GM18868 (cell line): Measurements from ENCODE around the gene TRMU.
A peak's percentile ranks its signal among the peaks of the same experiment; 100 is the strongest.

ENCODE experiments used
- ATAC-seq: cut with Tn5 transposase; IDR thresholded peaks from one replicate; pipeline ENCODE4 v1.9.1; 2021; ENCODE audit warnings: mild to moderate bottlenecking, moderate library complexity; ENCODE audit not compliant: unreplicated experiment

TRMU gene, protein sequence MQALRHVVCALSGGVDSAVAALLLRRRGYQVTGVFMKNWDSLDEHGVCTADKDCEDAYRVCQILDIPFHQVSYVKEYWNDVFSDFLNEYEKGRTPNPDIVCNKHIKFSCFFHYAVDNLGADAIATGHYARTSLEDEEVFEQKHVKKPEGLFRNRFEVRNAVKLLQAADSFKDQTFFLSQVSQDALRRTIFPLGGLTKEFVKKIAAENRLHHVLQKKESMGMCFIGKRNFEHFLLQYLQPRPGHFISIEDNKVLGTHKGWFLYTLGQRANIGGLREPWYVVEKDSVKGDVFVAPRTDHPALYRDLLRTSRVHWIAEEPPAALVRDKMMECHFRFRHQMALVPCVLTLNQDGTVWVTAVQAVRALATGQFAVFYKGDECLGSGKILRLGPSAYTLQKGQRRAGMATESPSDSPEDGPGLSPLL

DNA sequence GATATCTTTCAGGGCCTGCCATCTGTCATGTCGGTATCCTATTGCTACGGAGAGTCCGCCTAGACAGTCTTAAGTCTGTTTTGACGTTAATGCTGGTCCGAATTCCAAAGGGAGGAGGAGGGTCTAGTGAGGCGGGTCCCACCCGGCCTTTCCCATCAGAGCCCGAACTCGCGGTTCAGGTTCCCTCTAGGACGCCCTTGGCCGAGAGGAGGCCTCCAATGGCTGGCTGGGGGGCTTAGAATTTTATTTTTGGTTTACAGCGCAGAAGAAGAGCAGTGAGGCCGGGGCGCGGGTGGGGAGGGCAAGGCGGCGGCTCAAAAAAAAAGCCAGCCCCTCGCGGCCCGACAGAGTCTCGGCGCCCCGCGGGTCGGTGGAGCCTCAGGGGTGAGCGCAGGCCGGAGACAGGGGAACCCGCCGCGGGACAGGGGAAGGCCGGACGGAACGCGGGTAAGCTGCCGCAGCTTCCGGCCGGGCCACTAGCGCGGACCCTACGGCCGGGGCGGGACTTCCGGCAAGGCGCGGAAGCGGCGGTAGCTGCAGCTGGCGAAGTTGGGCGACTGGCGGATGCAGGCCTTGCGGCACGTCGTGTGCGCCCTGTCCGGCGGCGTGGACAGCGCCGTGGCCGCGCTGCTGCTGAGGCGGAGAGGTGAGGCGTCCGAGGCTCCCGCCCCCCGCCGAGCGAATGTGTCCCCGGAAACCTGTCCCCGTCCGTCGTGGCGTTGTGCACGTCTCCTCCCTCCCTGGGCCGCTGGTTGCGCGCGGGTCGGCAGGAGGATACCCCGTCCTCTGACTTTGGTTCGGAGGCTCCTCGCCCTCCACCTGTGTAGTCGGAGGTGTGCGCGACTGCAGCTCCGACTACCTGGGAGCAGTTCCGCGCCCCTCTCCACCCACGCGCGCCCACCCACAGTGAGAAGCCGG lies at the start of gene TRMU:
TRMU (plus strand) TSS at position 514 of the 918 bp plus-strand sequence; CDS start at position 565, 51 bp downstream.
- peak; percentile 85 for ATAC-seq

DNA sequence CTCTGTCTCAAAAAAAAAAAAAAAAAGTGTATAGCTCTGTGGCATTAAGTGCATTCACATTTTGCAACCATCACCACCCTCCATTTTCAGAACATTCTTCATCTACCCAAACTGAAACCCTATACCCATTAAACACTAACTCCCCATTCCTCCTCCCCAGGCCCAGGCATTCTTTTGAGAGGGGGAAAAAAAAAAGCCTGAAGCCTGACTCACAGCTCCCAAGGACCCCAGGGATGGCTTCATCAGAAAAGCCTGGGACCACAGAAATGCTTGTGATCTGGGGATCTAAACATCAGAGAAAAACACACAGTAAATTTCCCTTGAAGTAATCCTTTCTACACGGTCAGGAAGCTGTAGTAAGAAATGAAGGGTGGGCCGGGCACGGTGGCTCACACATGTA lies 49.5 kb upstream of the TRMU start:
- no peak for ATAC-seq

DNA sequence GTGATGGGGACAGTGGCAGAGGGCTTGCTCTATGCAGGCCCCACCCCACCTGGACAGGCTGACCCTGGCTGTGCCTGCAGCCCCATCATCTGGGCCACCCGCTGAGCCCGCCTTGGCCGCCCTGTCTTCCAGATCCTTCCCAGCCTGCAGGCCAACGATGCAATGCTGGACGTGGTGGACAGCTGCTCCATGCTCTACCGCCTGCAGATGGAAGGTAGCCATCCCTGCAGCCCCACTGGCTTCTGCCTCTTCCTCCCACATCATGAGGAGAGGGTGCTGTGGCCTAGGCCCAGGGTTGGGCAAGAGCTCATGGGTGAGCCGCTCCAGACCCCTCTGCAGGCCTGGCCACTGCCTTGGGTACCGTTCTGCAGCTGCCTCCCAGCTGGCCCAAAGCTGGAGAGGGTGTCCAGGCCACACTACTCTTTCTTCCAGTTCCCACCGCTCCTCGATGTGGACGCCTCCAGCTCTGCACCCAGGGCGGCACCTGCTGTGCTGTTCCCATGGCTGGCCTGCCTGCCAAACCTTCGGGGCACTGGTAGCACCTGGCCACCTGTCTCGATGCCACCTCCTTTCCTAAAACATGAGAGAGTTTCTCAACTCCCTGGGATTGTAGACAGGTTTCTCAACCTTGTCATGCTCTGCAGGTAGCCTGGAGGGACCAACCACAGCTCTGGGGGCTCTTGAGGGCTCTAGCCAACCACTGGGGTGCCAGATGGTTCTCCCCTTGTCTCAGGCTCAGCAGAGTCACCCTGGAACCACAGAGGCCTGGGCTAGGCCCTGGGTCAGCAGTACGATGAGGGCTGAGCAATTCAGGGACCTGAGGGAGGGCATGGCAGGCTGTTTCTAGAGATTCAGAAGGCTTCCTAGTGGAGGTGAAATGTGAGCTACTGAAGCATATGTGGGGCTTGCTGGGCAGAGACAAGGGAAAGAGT lies 48.3 kb upstream of the TRMU start:
- ATAC-seq: no peak

DNA sequence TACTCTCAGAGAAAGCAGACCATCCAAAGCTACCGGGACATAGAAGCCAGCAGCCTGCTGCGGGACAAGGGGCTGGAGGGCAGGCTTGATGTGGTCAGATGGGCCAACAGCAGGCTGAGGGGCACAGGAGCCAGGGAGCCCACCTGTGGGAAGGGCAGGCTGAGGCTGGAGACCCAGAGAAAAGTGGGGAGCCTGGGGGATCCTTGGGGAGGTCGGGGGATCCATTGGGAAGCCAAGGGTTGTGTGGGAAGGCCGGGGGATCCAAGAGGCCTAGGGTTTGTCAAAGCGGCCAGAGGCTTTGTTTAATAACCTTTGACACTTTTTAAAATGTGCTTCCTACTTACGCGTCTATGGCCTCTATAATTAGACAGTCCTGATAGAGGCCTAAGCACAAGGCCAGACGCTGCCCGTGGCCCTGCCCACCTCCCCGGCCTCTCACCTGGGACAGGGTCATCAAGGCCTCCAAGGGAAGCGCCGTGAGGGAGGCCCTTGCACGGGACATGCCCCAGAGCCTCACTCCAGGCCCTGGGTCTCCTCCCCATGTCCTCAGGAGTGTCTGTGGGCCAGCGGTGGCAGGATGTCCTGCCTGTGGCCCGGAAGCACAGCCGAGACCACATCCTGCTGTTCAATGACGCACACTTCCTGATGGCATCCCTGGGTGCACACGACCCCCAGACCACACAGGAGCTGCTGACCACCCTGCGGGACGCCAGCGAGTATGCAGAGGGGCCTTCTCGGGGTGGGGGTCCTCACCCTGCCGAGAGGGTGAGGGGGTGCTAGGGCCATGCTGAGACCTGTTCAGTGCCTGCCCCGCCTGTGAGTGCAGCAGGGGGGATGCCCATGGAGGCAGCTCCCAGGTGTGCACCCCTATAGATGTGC lies 47.4 kb upstream of the TRMU start:
- ATAC-seq: no peak

DNA sequence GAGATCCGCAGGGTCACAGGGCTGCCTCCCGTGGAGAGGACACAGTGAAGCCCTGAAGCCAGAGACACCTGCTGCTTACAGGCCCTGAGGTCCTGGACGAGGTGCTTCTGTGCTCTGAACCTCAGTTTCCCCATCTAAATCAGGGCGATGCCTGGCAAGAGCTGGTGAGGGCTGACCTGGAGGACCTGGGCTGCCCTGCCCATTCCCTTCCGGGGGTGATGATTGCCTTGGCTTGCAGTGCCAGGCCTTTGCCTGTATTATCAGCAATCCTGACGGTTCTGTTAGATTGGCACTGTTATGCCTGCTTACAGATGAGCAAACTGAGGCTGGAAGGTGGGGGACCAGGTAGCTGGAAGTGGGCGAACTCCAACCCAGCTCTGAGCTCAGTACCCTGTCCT lies 46.7 kb upstream of the TRMU start:
- ATAC-seq: no peak

DNA sequence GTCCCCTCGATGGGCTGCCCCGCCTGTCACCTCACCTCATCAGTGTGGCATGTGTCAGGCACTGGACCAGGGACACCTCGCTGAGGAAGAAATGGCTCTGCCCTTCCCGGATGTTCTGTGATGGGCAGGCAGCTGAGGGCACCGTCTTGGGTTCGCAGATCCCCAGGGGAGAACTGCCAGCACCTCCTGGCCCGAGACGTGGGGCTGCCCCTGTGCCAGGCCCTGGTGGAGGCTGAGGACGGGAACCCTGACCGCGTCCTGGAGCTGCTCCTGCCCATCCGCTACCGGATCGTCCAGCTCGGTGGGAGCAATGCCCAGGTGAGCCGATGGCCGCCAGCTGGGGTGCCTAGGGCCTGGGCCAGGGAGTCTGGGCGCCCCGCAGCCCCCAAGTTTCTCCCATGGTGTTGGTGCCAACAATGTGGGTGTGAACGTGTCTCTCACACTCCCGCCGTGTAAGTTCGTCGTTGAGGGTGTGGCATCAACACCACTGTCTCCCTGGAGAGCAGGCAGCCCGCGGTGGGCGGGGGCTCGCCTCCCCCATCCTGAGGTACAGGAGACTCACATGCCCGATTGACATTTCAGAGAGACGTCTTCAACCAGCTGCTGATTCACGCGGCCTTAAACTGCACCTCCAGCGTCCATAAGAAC lies 46.1 kb upstream of the TRMU start:
- no peak for ATAC-seq

DNA sequence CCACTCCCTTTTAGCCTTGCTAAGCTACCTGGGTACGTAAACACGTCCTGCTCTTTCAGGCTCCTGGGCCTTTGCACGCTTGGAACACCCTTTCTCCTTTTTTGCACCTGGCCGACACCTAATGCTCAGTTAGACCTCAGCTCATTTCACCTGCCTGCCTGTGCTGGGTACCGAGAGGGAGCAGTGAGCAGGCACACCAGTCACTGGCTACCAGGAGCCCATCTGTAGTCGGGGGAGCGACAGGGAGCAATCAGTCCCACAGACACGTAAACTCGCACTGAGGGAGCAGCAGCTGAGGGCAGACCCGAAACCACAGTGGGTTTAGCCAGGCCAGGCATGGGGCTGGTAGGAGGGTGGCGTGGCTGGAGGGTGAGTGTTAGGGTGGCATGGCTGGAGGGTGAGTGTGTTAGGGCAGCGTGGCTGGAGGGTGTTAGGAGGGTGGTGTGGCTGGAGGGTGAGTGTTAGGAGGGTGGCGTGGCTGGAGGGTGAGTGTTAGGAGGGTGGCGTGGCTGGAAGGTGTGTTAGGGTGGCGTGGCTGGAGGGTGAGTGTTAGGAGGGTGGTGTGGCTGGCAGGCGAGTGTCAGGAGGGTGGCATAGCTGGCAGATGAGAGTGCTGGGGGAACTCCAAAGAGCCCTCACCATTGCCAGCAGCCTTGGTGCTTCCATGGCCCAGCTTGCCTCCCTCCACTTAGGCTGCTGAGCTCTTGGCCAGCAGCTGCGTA lies 45.2 kb upstream of the TRMU start:
- no peak for ATAC-seq

DNA sequence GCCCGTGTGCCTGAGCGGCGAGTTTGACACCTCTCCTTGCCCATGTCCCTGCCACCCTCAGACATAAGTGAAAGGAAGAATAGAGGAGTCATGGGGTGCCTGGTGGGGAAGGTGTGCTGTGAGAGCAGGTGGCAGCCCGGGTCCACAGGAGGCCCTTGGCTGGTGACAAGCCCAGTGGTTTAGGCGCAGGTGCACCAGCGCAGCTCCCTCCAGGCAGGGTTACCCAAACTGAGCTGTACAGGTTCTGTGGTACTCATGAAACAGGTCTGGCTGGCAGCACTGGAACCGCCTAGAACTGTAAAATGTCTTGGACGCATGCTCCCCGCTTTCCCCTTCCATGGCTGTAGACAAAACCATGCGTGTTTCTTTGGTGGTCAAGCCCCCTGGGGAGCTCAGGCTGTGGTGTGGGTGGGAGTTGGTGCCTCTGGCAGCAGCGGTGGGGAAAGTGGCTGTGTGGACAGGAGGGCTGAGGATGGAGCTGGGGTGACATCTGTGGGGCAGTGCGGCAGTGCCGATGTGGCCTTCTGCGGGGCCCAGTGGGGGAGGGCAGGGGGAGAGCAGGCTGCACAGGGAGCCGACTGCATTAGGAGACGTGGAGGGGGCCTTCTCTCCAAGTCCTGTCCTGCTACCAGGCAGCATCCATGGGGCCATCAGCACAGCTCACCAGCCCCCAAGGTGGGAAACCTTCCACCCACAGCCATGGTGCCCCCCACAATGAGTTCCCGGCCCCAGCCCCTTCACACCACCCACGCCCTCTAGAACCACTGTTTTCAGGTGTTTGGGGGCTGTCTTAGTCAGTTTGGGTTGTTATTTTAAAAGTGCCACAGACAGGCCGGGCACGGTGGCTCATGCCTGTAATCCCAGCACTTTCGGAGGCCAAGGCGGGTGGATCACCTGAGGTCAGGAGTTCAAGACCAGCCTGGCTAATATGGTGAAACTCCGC lies 44.4 kb upstream of the TRMU start:
- ATAC-seq: no peak

DNA sequence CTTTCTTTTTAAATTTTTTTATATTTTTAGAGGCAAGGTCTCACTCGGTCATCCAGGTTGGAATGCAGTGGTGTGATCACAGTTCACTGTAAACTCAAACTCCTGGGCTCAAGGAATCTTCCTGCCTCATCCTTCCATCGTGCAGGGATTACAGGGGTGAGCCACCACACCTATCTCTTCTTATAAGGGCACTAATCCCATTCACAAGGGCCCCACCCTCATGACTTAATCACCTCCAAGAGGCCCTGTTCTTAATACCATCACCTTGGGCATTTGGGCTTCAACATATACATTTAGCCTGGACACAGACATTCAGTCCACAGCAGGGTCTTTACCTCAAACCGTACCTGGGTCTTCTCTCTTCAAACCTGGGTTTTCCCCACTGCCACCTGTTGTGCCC lies 43.3 kb upstream of the TRMU start:
- ATAC-seq: no peak

DNA sequence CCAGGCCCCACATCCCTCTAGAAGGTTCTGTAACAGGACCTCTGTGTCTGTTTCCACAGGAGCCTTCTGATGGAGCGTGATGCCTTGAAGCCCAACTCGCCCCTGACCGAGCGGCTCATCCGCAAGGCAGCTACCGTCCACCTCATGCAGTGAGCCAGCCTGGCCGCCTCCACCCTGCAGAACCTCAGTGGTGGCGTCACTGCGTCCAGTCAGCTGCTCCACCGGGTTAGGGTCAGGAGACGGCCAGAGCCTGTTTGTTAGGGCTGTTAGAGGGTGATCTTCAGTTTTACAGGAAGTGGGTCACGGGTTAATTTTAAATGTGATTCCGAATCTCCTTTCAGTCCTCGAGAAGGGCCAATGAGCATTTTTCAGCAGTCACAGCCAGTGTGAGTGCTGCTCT lies 42.8 kb upstream of the TRMU start:
- no peak for ATAC-seq

DNA sequence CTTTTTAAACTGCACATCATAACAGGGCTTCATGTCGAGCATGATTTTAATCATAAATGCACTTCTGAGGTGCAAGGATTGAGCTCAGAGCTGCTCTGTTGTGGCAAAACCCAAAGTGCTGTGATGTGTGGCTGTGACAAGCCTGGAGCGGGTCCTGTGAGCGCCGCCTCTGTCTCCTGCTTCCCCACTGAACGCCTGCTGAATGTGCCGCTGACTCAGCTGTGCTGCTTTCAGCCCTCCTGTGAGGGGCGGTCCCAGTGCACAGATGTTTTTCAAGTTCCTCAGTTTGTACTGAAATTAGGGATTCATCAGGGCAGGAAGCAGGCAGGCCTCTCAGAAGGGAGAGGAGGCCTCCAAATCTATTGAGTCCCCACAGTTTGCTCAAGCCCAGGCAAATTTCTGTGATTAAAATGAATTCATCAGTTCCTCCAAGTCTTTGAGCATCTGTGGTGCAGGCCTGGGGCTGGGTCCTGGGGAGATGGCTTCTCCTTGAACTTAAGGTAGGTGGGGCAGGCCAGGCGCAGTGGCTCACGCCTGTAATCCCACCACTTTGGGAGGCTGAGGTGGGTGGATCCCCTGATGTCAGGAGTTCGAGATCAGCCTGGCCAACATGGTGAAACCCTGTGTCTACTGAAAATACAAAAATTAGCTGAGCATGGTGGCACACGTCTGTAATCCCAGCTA lies 41.8 kb upstream of the TRMU start:
- no peak for ATAC-seq

DNA sequence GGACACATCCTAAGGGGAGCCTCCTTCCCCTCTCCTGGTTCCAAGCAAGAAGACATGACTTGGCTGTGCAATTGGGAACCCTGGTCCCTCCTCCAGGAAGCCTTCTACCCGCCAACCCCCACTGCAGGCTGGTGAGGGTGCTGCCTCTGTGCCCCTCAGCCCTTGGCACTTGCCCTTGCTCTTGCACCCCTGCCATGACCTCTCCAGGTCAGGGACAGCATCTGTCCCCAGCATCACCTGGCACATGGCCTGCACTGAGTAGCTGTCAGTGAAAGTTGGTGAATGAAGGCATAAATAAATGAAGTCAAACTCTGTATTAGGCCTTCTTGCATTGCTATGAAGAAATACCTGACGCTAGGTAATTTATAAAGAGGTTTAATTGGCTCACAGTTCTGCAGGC lies 40.7 kb upstream of the TRMU start:
- no peak for ATAC-seq

DNA sequence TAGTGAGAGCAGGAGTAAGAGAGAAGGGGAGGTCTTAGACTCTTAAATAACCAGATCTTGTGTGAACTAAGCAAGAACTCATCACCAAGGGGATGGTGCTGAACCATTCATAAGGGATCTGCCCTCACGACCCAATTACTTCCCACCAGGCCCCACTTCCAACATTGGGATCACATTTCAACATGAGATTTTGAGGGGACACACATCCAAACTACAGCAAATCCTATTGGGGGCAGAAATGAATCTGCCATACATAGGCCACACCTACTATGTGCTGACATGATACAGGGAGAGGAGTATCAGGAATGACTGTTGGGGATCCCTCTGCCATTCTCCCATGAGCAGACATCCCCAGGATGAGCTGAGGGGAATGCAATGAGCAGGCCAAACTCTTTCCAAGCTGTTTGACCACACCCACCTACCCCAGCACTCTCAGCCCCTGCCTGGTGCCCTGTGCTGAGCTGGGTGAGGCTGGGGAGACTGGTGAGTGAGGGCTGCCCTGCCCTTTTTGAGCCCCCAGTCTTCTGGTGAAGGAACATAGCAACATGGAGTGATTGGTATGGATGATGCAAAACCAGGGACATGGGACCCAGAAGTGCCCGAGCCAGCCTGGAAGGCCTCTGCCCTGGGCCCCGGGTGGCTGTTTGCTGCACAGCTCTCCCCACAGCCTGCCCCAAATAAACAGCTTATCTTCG lies 40.1 kb upstream of the TRMU start:
- ATAC-seq: no peak

DNA sequence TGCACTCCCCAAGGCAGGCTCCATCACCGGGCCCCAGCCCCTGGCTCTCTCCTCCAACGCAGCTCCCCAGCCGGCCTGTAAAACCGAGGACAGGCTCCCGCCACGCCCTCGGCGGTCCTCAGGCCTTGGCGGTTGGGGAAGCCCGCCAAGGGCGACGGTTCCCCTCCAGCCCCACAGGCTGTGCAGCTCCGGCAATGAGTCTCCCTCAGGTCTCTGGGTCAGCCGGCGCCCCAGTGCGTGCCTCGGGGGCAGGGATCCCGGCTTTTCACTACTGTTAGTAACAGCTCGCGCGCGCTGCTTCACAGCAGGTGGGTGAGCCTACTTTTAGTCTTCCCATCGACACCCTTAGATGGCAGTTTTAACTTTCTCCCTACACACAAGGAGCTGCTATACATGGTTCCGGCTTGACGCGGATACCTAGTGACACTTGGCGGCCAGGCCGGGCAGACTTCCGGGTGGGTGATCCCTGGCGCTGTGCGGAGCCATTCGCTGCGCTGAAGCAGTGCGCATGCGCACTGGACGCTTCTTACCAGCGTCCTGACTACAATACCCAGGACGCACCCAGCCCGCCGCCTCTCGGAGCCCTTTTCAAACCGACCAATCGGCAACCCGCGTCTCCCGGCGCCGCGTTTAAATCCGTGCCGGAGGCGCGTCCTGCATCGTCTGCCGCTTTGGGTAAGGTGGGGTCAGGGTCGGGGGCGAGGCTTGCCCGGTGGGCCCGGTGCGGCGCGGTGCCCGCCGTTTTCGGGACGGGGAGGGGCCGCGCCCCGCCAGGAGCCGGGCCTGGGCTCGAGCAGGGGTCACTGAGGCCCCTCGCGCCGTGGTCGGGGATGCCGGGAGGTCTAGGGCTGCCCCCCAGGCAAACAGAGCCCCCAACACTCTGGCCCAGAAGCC lies 39.0 kb upstream of the TRMU start, which contains the start of gene GTSE1:
GTSE1 (plus strand) TSS at position 614 of the 894 bp plus-strand sequence. CDS start 531 bp downstream, outside the sequence.
- ATAC-seq: peak; percentile 90

DNA sequence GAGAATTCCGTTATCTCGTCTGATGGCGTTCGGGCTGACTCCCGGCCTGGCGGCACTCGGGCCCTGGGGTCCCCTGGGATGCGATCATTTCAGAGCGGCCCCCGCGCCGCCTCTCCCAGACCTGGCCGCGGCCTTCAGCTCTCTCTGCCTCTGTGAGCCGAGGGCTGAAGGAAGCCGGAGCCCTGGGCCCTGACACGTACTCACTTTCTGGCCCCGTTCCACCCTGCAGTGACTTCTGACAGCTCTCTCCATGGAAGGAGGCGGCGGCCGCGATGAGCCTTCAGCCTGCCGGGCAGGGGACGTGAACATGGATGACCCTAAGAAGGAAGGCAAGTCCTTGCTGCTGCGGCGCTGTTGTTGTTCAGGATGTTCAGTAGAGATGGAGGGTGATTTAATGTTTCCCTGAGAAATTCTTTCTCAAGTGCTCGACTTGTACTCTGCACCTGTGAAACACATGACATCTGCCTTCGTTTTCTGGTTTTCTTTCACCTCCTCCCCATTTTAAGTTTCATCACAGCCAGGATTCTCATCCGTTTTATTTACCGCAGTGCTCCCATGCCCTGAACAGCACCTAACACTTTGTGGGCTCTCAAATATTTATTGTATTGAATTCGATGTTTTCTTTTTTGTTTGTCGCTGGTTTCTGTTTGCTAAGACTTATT lies 38.2 kb upstream of the TRMU start:
- no peak for ATAC-seq
